Measurements from ENCODE around the gene SLAIN1.

SLAIN1 gene

DNA sequence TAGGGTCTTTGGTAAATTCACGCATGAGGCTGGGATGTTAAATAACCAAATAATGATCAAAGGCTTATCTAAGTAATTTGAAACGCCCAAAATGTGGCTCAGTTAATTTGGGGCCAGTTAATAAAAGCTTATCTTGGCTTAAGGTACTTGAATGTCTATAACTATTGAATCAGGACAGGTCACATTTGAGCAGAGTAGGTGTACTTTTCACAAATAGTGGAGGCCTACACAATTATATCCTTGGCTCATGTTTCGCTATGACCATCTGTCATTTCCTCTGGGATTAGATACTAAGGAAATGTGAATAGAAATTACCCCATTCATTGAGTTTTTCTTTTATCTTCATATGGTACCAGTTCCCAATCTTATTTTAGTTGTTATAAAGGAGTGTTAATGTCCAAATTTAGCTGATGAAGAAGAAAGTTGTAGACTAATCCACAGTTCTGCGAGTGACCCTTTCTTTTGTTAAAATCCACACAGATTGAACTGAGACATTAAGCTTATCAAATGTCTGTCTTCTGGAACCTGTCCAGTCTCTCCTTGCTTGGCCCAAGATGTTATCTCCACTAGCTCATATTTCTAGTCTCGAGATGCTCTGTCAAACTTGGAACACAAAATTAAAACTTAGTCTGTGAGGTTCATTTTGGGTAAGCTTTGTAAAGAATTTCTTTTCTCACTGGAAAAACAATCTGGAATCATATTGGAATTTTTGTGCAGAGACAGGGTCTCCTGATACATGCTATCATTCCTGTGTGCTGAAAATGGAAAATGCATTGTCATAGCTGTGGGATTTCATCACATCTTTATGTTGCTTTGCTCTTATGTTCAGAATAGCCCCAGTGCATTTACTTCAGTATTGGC, 31.0 kb downstream of the SLAIN1 start:
- H3K4me1 ChIP-seq (ENCODE audit: insufficient read depth, low read length) = peaks cover 18% of the 10 kb centered on the region; the same call in 1 of the 2 replicates
- no peaks in the 10 kb centered on the region; the same call in 1 of the 2 replicates for H3K36me3 ChIP-seq (ENCODE audit: insufficient read depth, low read length)
- no peak overlapping the region for H3K9ac ChIP-seq (ENCODE audit: low read depth, low read length)
- H3K9me3 ChIP-seq (ENCODE audit: control insufficient read depth, insufficient read depth, low read length) = no peaks in the 10 kb centered on the region

DNA sequence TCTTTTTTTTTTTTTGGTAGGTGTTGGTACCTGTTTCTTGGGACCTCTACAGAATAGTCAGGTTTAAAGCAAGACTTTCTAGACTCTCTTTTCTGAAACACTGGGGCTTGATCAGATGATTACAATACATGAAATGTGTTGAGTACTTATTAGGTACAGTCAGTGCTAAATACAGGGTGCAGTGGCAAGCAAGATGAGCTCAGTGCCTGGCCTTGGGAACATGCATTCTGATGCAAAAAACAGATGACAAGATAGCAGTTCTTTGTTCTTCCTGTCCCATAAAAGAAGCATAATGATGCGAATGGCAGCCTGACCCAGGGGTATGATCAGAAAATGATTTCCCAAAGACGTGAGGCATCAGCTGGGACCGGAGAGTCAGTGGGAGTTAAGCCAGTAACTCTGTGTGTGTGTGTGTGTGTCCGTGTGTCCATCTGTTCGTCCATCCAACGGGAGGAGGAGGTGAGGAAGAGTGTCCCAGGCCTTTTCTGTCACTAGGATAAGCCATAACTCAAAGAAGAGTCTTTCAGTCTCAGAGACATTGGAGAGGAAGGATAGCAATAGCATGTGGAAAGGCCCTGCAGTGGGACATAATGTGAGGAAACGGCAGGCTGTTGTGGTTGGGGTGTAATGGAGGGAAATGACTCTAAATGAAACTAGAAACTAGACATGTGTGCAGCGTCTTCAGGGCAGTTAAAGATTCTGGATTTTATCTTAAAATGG, 32.2 kb downstream of the SLAIN1 start:
- Histone ChIP-seq H3K4me1 (ENCODE audit: insufficient read depth, low read length) (peaks cover 18% of the 10 kb centered on the region; the same call in 1 of the 2 replicates), H3K9me3 (ENCODE audit: control insufficient read depth, insufficient read depth, low read length) (no peaks in the 10 kb centered on the region), H3K9ac (ENCODE audit: low read depth, low read length) (no peak overlapping the region), H3K36me3 (ENCODE audit: insufficient read depth, low read length) (no peaks in the 10 kb centered on the region; the same call in 1 of the 2 replicates)

DNA sequence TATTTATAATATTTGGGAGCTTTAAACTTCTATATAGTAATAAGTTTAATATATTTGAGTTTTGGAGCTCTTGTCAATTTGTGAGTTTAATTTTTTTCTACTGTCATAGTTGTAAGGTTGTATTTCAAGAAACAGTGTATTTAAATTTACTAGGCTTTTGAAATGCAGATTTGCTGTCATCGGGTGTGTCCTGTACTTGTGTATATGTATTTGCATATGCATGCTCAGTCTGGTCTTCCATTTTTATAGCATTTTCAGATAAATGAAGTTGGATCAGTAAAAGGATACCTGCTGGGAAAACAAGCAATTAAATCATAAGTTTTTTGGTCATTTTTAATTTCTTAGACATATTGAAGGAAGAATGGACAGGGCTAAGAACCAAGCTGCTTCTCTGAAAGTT, 33.1 kb downstream of the SLAIN1 start:
- Histone ChIP-seq H3K36me3 (ENCODE audit: insufficient read depth, low read length) (no peaks in the 10 kb centered on the region; the same call in 1 of the 2 replicates), H3K9ac (ENCODE audit: low read depth, low read length) (no peak overlapping the region), H3K4me1 (ENCODE audit: insufficient read depth, low read length) (peaks cover 13% of the 10 kb centered on the region; the same call in 1 of the 2 replicates), H3K9me3 (ENCODE audit: control insufficient read depth, insufficient read depth, low read length) (no peaks in the 10 kb centered on the region)

DNA sequence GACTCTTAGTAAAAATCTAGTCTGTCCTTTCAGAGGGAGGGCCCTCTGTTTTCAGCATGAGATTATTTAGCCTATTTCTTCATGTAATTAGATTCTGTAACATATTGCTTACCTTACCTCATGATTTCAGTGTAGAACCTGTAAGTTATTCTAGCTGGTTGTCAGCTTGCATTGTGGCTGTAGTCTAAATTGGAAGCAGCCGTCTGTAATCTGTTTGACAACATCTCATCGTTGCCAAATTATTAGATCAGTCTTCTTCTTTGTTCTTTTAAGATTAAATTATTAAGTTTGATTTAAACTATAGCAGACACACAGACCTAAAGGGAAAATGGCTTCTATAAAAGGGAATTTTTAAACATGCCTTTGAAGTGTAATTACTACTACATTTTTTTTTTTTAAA, 34.8 kb downstream of the SLAIN1 start:
- H3K9me3 ChIP-seq (ENCODE audit: control insufficient read depth, insufficient read depth, low read length) = no peaks in the 10 kb centered on the region
- no peak overlapping the region for H3K9ac ChIP-seq (ENCODE audit: low read depth, low read length)
- peaks cover 9% of the 10 kb centered on the region; the same call in 1 of the 2 replicates for H3K4me1 ChIP-seq (ENCODE audit: insufficient read depth, low read length)
- no peaks in the 10 kb centered on the region; the same call in 1 of the 2 replicates for H3K36me3 ChIP-seq (ENCODE audit: insufficient read depth, low read length)

DNA sequence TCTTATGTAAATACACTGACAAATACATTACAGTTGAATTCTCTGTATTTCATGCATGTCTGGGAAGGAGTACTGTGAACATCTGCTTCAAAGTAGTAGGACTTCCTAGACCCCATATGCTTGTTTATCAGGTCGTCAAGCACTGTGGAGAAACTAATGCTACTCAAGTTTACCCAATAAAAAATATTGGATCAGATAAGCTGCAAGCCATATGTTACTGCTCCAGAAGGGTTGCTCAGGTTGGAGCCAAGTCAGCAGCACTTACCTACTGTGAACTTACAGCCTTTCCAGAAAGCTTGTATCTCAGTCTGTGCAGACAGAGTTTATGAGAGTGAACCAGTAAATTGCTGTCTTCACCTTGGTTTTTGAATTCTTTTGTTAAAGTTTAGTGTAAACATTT, 36.2 kb downstream of the SLAIN1 start:
- Histone ChIP-seq H3K4me1 (ENCODE audit: insufficient read depth, low read length) (peaks cover 9% of the 10 kb centered on the region; the same call in 1 of the 2 replicates), H3K9ac (ENCODE audit: low read depth, low read length) (no peak overlapping the region), H3K9me3 (ENCODE audit: control insufficient read depth, insufficient read depth, low read length) (no peaks in the 10 kb centered on the region), H3K36me3 (ENCODE audit: insufficient read depth, low read length) (no peaks in the 10 kb centered on the region; the same call in 1 of the 2 replicates)

DNA sequence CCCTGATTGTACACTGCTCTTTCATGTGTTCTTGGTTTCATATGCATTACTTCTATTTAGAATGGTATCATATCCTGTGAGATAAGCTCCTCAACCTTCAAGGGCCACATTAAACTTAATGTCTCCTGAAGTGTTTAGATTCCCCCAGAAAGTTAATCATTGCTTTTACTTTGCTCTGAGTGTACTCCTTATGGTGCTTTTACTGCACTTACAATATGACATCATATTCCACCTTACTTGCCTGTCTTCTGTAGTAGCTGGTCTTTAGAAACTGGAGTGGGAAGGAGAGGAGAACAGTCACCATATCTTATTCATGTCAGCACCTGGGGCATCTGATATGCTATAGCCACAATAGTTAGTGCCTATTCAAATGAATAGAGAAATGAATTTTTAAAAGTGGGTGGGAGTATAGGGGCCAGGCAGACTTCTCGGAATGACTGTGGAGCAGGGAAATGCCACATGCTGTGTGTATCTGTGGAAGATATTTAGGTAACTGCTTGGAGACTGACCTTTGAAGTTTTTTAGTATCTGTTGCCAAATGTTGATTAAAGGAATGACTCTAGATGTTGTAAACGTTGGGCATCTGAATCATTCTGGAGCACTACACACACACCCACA, 40.2 kb downstream of the SLAIN1 start:
- H3K9ac ChIP-seq (ENCODE audit: low read depth, low read length) = no peak overlapping the region
- no peaks in the 10 kb centered on the region for H3K9me3 ChIP-seq (ENCODE audit: control insufficient read depth, insufficient read depth, low read length)
- H3K4me1 ChIP-seq (ENCODE audit: insufficient read depth, low read length) = peaks cover 4% of the 10 kb centered on the region; the same call in 1 of the 2 replicates
- no peaks in the 10 kb centered on the region; the same call in 1 of the 2 replicates for H3K36me3 ChIP-seq (ENCODE audit: insufficient read depth, low read length)

DNA sequence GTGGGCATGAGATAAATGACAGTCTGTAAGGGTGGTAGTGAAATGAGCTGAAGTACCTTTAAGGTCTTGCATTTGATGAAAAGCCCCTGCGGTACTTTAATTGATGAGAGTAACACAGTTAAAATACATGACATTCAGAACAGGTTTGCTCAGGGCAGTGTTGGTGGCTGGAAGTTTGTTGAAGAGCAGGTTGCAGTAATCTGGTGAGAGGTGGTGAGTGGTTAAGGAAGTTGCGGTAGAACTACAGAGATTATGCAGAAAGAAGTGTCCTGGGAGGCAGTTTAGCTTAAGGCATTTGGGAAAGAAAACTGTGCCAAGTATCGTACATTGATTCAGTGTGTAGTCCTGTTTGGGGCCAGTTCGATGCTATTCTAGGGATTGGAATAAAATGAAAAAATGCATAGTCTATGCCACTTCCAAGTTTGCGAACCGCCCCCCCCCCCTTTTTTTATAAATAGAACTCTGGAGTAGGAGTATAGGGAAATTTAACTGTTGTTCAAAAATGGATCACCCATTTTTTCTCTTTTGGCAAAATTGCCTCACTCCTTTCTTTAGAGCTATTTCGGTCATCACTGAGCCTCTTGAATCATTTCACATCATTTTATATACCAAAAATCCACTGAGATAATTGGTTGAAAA, 42.7 kb downstream of the SLAIN1 start:
- Histone ChIP-seq H3K9ac (ENCODE audit: low read depth, low read length) (no peak overlapping the region), H3K36me3 (ENCODE audit: insufficient read depth, low read length) (no peaks in the 10 kb centered on the region; the same call in 1 of the 2 replicates), H3K4me1 (ENCODE audit: insufficient read depth, low read length) (peaks cover 4% of the 10 kb centered on the region; the same call in 1 of the 2 replicates), H3K9me3 (ENCODE audit: control insufficient read depth, insufficient read depth, low read length) (no peaks in the 10 kb centered on the region)

DNA sequence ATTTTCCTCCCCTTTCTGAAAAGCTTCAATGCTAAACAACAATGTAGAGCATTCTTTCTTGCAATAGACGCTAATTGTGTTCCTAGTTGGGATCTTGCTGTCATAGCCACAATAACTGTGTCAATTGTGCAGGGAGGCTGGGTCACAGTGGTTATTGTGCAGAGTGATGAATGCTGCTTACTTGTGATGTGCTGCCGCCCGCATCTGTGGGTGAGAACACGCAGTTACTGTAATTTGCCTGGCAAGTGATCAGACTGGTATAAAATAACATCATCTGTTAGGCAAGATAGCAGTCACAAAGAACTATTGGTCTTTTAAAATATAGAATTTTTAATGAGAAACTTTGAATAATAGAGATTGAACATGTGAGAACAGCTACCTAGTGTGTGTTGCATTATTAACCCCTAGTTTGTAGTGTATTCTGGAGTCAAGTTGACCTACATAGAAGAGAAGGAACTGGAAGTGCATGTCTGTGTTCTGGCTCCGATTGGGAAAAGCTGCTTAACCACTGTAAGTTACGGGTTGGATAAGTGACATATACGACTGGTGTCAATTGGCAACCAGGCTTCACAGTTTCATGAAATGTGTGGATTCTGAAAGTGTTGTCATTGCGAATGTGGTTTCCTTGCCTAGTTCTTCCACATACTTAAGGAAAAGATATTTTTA, 43.6 kb downstream of the SLAIN1 start:
- Histone ChIP-seq H3K36me3 (ENCODE audit: insufficient read depth, low read length) (no peaks in the 10 kb centered on the region; the same call in 1 of the 2 replicates), H3K9me3 (ENCODE audit: control insufficient read depth, insufficient read depth, low read length) (no peaks in the 10 kb centered on the region), H3K4me1 (ENCODE audit: insufficient read depth, low read length) (peaks cover 4% of the 10 kb centered on the region; the same call in 1 of the 2 replicates), H3K9ac (ENCODE audit: low read depth, low read length) (no peak overlapping the region)

DNA sequence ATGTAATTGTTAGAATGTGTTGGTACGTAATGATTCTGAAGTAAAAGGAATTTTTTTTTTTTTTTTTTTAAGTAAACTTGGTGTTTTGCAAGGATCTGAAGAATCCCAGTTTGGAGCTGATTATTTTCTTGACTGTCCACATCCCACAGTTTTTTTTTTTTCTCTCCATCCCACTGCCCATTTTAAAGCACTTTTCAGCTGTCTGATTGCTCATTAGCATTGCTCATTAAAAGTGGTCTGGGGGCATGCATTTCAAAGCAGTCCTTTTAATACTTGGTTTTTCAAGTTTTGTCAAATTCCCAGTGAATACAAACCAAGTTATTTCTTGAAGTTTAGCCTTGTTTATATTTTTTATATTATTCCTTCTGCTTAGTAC, 44.1 kb downstream of the SLAIN1 start:
- H3K36me3 ChIP-seq (ENCODE audit: insufficient read depth, low read length) = no peaks in the 10 kb centered on the region; the same call in 1 of the 2 replicates
- H3K4me1 ChIP-seq (ENCODE audit: insufficient read depth, low read length) = peaks cover 4% of the 10 kb centered on the region; the same call in 1 of the 2 replicates
- no peak overlapping the region for H3K9ac ChIP-seq (ENCODE audit: low read depth, low read length)
- no peaks in the 10 kb centered on the region for H3K9me3 ChIP-seq (ENCODE audit: control insufficient read depth, insufficient read depth, low read length)

DNA sequence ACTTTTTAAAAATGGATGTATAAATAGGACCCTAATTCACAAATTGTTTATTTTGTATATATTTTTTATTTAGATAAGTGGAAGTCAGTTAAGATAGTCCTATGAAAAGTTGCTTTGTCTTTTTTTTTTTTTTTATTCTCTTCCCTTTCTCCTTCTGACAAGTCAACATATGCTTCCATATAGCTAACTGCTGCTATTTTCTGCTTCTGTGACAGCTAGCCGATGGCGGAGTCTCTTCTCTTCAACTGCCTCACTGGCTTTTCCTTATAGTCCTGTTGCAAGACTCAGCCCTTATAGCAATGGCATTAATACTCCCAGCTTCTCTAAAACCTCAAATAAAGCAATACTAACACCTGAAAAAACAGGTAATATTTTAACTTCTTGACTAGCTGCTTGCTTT, 45.3 kb downstream of the SLAIN1 start:
- H3K9me3 ChIP-seq (ENCODE audit: control insufficient read depth, insufficient read depth, low read length) = no peaks in the 10 kb centered on the region
- H3K9ac ChIP-seq (ENCODE audit: low read depth, low read length) = no peak overlapping the region
- H3K4me1 ChIP-seq (ENCODE audit: insufficient read depth, low read length) = peaks cover 4% of the 10 kb centered on the region; the same call in 1 of the 2 replicates
- no peaks in the 10 kb centered on the region for H3K36me3 ChIP-seq (ENCODE audit: insufficient read depth, low read length)

DNA sequence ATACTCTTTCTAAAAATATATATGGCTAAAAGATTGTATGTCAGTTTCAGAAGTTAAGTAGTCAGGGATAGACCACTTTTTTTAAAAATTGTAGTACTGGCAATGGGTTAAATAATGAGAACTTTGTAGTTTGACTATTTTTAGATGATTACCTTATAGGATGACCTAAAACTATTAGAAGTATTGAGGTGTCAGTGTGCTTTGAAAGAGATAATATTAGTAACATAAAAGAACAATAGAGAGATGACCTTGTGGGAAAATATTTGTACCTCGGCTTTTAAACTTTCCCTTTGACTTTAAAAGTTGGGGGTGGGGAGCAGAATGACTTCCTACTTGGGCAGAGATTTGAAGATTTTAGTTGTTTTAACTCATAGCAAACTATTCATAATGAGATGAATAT, 48.3 kb downstream of the SLAIN1 start:
- no peaks in the 10 kb centered on the region for H3K36me3 ChIP-seq (ENCODE audit: insufficient read depth, low read length)
- H3K4me1 ChIP-seq (ENCODE audit: insufficient read depth, low read length) = peaks cover 4% of the 10 kb centered on the region; the same call in 1 of the 2 replicates
- no peaks in the 10 kb centered on the region for H3K9me3 ChIP-seq (ENCODE audit: control insufficient read depth, insufficient read depth, low read length)
- H3K9ac ChIP-seq (ENCODE audit: low read depth, low read length) = no peak overlapping the region

DNA sequence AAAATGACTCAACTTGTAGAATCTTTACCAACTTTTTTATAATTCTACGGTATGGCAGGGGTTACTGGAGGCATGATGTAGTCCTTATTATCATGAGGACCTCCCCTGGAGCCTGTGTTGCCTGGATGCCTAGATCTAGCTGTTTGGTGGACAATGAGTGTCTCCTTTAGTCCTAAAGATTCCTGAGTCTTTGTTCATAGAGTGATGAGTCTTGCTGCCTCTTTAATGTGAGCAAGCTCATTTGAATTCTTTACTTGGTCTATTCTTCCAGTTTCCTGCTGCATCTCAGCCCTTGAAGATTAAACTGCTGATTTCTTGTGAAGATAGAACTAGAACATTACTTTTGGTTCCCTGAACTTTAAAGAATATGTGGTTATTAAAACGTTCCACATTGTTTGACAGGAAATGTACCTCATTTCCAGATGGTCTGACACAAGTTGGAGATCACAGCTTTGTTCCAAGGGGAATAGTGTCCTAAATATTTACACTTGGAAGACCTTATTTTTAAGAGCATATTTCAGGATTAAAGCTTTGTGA, 51.9 kb downstream of the SLAIN1 start:
- no peak overlapping the region for H3K9ac ChIP-seq (ENCODE audit: low read depth, low read length)
- no peaks in the 10 kb centered on the region for H3K36me3 ChIP-seq (ENCODE audit: insufficient read depth, low read length)
- H3K4me1 ChIP-seq (ENCODE audit: insufficient read depth, low read length) = no peaks in the 10 kb centered on the region; the same call in 1 of the 2 replicates
- no peaks in the 10 kb centered on the region for H3K9me3 ChIP-seq (ENCODE audit: control insufficient read depth, insufficient read depth, low read length)

Measured in ES-I3 (cell line).